DOHH2 (cell line): ENCODE results near the gene CDC5L.

Source experiments
- EZH2phosphoT487 ChIP-seq: fragments of 200-600 bp; sonication (generic); IDR thresholded peaks from 2 replicates; pipeline ENCODE4 v1.6.1; 2017; ENCODE audit warnings: borderline replicate concordance, mild to moderate bottlenecking, antibody characterized with exemption, low read length, moderate library complexity, mixed read lengths
- TF ChIP-seq, protein P1 (sequence below): fragments of 200-600 bp; sonication (generic); IDR thresholded peaks from one replicate; pipeline ENCODE4 v1.5.1; 2014; ENCODE audit warnings: antibody characterized with exemption, mild to moderate bottlenecking, low read depth, low read length; ENCODE audit not compliant: poor library complexity, severe bottlenecking

DNA sequence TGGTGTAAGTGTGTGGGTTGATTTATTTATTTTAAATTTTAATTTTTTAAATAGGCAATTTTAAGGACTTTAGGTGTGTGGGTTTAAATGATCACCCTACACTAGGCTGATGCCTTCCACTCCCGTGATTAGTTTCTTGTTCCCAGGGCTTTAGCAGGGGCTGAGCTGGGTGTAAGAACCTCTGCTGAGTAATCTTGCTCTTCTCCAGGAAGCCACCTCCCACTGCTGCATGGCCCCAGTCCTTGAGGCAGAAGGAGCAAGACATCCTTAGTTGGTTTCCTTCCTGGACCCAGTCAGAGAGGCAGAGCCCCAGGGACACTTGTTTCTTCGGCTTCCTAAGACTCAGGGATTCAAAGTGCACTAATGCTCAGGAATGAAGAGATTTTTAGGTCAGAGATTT, 19.8 kb upstream of the CDC5L start:
- TF ChIP-seq, protein P1, sequence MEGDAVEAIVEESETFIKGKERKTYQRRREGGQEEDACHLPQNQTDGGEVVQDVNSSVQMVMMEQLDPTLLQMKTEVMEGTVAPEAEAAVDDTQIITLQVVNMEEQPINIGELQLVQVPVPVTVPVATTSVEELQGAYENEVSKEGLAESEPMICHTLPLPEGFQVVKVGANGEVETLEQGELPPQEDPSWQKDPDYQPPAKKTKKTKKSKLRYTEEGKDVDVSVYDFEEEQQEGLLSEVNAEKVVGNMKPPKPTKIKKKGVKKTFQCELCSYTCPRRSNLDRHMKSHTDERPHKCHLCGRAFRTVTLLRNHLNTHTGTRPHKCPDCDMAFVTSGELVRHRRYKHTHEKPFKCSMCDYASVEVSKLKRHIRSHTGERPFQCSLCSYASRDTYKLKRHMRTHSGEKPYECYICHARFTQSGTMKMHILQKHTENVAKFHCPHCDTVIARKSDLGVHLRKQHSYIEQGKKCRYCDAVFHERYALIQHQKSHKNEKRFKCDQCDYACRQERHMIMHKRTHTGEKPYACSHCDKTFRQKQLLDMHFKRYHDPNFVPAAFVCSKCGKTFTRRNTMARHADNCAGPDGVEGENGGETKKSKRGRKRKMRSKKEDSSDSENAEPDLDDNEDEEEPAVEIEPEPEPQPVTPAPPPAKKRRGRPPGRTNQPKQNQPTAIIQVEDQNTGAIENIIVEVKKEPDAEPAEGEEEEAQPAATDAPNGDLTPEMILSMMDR, result no peak
- no peak for TF ChIP-seq EZH2phosphoT487
